Glomerular visceral epithelial cell (primary cell): ENCODE results near the gene GRPEL2.
"Not testable (repeated sequence)": the region's sequence is repeated elsewhere in the genome, so short reads cannot be mapped to it uniquely, and the experiment has no call there.

Experiments used
- DNase-seq: peaks from one replicate; pipeline ENCODE4 v3.0.0-alpha.2; 2016; ENCODE audit errors: extremely low spot score

The GRPEL2 gene

GRCh38 chr5:149398747-149399266 is 53.5 kb downstream of the GRPEL2 start:
- DNase-seq: not testable (repeated sequence)

- DNase-seq: no peak
Observed at GRCh38 chr5:149399775-149400174, 54.5 kb downstream of the GRPEL2 start.

GRCh38 chr5:149400304-149400703 is 55.0 kb downstream of the GRPEL2 start:
- no peak for DNase-seq

GRCh38 chr5:149401051-149401450 is 55.8 kb downstream of the GRPEL2 start:
- no peak for DNase-seq

- no peak for DNase-seq
Observed at GRCh38 chr5:149402291-149402690, 57.0 kb downstream of the GRPEL2 start.
